Neutrophil (primary cell): ENCODE data around the gene ZNF837.

Experiments
- H3K27ac ChIP-seq: fragments of 200-600 bp; sonication (generic); 2 replicates; pipeline ENCODE4 v1.5.1; 2016; ENCODE audit warnings: mild to moderate bottlenecking, moderate library complexity
- H3K27me3 ChIP-seq: fragments of 200-600 bp; sonication (generic); 2 replicates; pipeline ENCODE4 v1.6.0; 2016; ENCODE audit warnings: mild to moderate bottlenecking
- H3K36me3 ChIP-seq: fragments of 200-600 bp; sonication (generic); 2 replicates; pipeline ENCODE4 v1.5.1; 2017
- H3K4me1 ChIP-seq, 2 experiments: fragments of 200-600 bp in 1 of 2; sonication (generic) in 1 of 2; 1 replicate in 1 of 2; 2 replicates in 1 of 2; pipeline versions ENCODE4 v1.5.1 to v1.6.1; 2013 to 2016; ENCODE audit warnings: low read depth in 1 of 2, low read length in 1 of 2, mild to moderate bottlenecking in 1 of 2, moderate library complexity in 1 of 2; ENCODE audit not compliant: control insufficient read depth in 1 of 2, insufficient read depth in 1 of 2
- H3K4me3 ChIP-seq, 2 experiments: fragments of 200-600 bp in 1 of 2; sonication (generic) in 1 of 2; 1 replicate in 1 of 2; 2 replicates in 1 of 2; pipeline ENCODE4 v1.5.1; 2013 to 2016; ENCODE audit warnings: low read depth in 1 of 2, low read length in 1 of 2, mild to moderate bottlenecking in 1 of 2, moderate library complexity in 1 of 2
- H3K9me3 ChIP-seq: fragments of 200-600 bp; sonication (generic); 2 replicates; pipeline ENCODE4 v1.5.1; 2016
- TF ChIP-seq, protein P1 (sequence below): fragments of 200-600 bp; sonication (generic); IDR thresholded peaks from 2 replicates; pipeline ENCODE4 v1.5.1; 2016; ENCODE audit warnings: antibody characterized with exemption

ZNF837 gene

DNA sequence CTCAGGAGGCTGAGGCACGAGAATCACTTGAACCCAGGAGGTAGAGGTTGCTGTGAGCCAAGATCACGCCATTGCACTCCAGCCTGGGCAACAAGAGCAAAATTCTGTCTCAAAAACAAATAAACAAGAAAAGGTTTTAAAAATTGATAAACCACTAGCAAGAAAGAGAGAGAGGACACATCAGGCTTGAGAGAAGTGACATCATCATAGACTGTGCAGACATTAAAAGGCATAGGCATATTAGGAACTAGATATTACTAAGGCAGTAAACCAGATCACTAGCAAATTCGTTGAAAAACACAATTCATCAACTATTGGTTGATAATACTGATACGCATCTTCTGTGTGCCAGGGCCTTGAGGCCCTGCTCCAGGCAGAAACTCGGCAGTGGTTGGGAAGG is 35.3 kb downstream of the ZNF837 start:
- Histone ChIP-seq H3K4me3 (no peak overlapping the region), H3K27me3 (peaks cover 54% of the 10 kb centered on the region), H3K4me1 (peaks cover 10 to 16% of the 10 kb centered on the region in 2 experiments), H3K9me3 (no peaks in the 10 kb centered on the region), H3K36me3 (no peaks in the 10 kb centered on the region), H3K27ac (no peak overlapping the region)
- TF ChIP-seq, protein P1, sequence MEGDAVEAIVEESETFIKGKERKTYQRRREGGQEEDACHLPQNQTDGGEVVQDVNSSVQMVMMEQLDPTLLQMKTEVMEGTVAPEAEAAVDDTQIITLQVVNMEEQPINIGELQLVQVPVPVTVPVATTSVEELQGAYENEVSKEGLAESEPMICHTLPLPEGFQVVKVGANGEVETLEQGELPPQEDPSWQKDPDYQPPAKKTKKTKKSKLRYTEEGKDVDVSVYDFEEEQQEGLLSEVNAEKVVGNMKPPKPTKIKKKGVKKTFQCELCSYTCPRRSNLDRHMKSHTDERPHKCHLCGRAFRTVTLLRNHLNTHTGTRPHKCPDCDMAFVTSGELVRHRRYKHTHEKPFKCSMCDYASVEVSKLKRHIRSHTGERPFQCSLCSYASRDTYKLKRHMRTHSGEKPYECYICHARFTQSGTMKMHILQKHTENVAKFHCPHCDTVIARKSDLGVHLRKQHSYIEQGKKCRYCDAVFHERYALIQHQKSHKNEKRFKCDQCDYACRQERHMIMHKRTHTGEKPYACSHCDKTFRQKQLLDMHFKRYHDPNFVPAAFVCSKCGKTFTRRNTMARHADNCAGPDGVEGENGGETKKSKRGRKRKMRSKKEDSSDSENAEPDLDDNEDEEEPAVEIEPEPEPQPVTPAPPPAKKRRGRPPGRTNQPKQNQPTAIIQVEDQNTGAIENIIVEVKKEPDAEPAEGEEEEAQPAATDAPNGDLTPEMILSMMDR, result no peak

DNA sequence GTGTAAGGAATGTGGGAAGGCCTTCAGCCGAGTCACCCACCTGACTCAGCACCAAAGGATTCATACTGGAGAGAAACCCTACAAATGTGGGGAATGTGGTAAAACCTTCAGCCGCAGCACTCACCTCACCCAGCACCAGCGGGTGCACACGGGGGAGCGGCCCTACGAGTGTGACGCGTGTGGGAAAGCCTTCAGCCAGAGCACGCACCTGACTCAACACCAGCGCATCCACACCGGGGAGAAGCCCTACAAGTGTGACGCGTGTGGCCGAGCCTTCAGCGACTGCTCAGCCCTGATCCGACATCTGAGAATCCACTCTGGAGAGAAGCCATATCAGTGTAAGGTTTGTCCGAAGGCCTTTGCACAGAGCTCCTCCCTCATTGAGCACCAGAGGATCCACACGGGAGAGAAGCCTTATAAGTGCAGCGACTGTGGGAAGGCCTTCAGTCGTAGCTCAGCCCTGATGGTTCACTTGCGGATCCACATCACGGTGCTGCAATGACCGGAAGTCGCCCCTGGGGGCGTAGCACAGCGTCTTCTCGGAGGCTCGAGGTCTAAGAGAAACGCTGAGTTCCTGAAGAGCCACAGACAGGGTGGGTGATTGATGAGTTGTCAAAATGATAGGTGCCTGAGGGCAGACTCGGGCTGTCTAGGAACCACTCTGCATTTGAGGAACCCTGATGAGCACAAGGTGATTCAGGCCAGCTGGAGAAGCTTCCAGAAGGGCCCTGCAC is 41.8 kb downstream of the ZNF837 start:
- Histone ChIP-seq H3K4me1 (no peaks in the 10 kb centered on the region), H3K4me3 (no peak overlapping the region), H3K27ac (no peak overlapping the region), H3K36me3 (peaks cover 6% of the 10 kb centered on the region), H3K9me3 (no peaks in the 10 kb centered on the region), H3K27me3 (no peaks in the 10 kb centered on the region)
- TF ChIP-seq, protein P1, result no peak

DNA sequence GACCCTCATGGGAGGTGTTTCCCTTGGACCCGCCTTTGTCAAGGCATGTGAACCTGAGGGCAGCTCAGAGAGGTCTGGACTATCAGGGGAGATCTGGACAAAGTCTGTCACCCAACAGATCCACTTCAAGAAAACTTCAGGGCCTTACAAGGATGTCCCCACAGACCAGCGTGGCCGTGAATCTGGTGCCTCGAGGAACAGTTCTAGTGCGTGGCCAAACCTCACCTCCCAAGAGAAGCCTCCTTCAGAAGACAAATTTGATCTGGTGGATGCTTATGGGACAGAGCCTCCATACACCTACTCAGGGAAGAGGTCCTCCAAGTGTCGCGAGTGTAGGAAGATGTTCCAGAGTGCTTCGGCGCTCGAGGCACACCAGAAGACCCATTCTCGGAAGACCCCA is 42.5 kb downstream of the ZNF837 start:
- no peaks in the 10 kb centered on the region for H3K27me3 ChIP-seq
- peaks cover 6% of the 10 kb centered on the region for H3K36me3 ChIP-seq
- no peak overlapping the region for H3K27ac ChIP-seq
- TF ChIP-seq, protein P1, result no peak
- no peak overlapping the region for H3K4me3 ChIP-seq
- H3K4me1 ChIP-seq, result no peaks in the 10 kb centered on the region
- H3K9me3 ChIP-seq, result no peaks in the 10 kb centered on the region

DNA sequence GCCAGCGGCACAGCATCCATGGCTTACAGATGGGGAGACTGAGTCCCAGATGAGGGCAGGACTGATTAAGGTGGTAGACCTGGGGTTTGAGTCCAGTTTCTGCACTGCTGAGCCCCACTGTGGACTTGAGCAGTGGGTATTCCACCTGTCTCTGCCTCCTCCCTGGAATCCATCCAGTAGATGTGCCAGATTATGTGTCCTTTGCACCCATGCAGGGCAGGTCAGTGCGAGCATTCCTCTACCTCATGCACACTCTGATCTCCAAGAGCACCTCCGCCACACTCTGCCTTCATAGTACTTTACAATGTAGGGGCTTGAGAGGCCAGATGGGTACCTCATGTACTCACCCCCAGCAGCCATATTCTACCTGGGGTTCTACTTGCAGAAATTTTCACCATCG is 44.0 kb downstream of the ZNF837 start:
- TF ChIP-seq, protein P1, result no peak
- Histone ChIP-seq H3K27me3 (no peaks in the 10 kb centered on the region), H3K36me3 (peaks cover 6% of the 10 kb centered on the region), H3K4me1 (no peaks in the 10 kb centered on the region), H3K27ac (no peak overlapping the region), H3K9me3 (no peaks in the 10 kb centered on the region), H3K4me3 (no peak overlapping the region)

DNA sequence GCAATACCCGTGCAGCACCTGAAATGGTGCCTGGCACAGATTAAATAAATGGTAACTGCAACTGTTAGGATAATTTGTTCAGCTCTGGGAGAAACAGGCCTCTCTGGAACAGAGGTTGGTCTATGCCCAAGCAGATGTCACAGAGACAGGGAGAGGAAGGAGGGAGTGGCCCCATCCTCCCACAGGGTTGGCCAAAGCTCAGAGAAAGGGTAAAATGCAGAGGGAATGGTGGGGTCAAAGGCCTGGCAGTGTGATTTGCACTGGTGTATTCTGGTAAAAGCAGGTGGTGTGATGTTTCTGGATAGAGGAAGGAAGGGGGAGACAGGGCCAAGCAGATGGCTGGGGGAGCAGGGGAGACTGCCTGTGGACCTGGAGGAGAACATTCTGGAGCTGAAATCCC is 44.6 kb downstream of the ZNF837 start:
- TF ChIP-seq, protein P1, result no peak
- Histone ChIP-seq H3K36me3 (peaks cover 6% of the 10 kb centered on the region), H3K27me3 (no peaks in the 10 kb centered on the region), H3K27ac (no peak overlapping the region), H3K9me3 (no peaks in the 10 kb centered on the region), H3K4me1 (no peaks in the 10 kb centered on the region), H3K4me3 (no peak overlapping the region)
